COLO668 (cell line): Measurements from ENCODE around the gene TMEM88.
A peak's percentile ranks its signal among the peaks of the same experiment; 100 is the strongest.
"Not testable (repeated sequence)": the region's sequence is repeated elsewhere in the genome, so short reads cannot be mapped to it uniquely, and the experiment has no call there.

Experiments
- DNase-seq: peaks from one replicate; lab custom pipeline; 2025; ENCODE audit not compliant: unreplicated experiment; lab: John Stamatoyannopoulos, UW

TMEM88 gene

GRCh38 chr17:7854851-7855659 lies at the start of gene TMEM88:
Gene TMEM88, plus strand, starts transcription at chr17:7855066. Its CDS starts 9 bp downstream, at chr17:7855075.
- DNase-seq: no peak

- no peak for DNase-seq
These were observed 48.3 kb upstream of the TMEM88 start for GRCh38 chr17:7806587-7806986.

GRCh38 chr17:7807206-7807605 lies 47.7 kb upstream of the TMEM88 start:
- no peak for DNase-seq

- DNase-seq: no peak
These were observed 45.6 kb upstream of the TMEM88 start for GRCh38 chr17:7809086-7809790.

GRCh38 chr17:7809791-7810343 lies 45.0 kb upstream of the TMEM88 start:
- not testable (repeated sequence) for DNase-seq

- no peak for DNase-seq
These were observed 43.6 kb upstream of the TMEM88 start for GRCh38 chr17:7811251-7811650.

GRCh38 chr17:7814969-7815368 lies 39.9 kb upstream of the TMEM88 start:
- no peak for DNase-seq

GRCh38 chr17:7816926-7817642 lies 37.8 kb upstream of the TMEM88 start:
- DNase-seq: no peak

- no peak for DNase-seq
These were observed 37.3 kb upstream of the TMEM88 start for GRCh38 chr17:7817643-7817964.

GRCh38 chr17:7818026-7818425 lies 36.8 kb upstream of the TMEM88 start:
- DNase-seq: no peak

GRCh38 chr17:7818746-7819645 lies 35.9 kb upstream of the TMEM88 start:
- no peak for DNase-seq

GRCh38 chr17:7820231-7820630 lies 34.6 kb upstream of the TMEM88 start:
- no peak for DNase-seq

- DNase-seq: no peak
These were observed 32.7 kb upstream of the TMEM88 start for GRCh38 chr17:7822126-7822525.

GRCh38 chr17:7823581-7824001 lies 31.3 kb upstream of the TMEM88 start:
- peak; percentile 62 for DNase-seq

- DNase-seq: no peak
These were observed 30.6 kb upstream of the TMEM88 start for GRCh38 chr17:7824021-7824924.

- peak; percentile 8 for DNase-seq
These were observed 29.5 kb upstream of the TMEM88 start for GRCh38 chr17:7825206-7825990.

GRCh38 chr17:7830616-7831015 lies 24.2 kb upstream of the TMEM88 start:
- DNase-seq: no peak

- DNase-seq: no peak
These were observed 23.6 kb upstream of the TMEM88 start for GRCh38 chr17:7831233-7831632.

- DNase-seq: no peak
These were observed 22.4 kb upstream of the TMEM88 start for GRCh38 chr17:7832431-7832830.
